Hepatocyte (in vitro differentiated cells): Measurements from ENCODE around the gene HID1.

Source experiments
- CTCF ChIP-seq: fragments of 200-600 bp; sonication (generic); IDR thresholded peaks from 2 replicates; pipeline ENCODE4 v1.5.1; 2016; ENCODE audit warnings: antibody characterized with exemption, mild to moderate bottlenecking; ENCODE audit not compliant: poor library complexity
- EZH2 ChIP-seq: fragments of 200-600 bp; sonication (generic); IDR thresholded peaks from 2 replicates; pipeline ENCODE4 v1.6.1; 2016; ENCODE audit warnings: antibody characterized with exemption, mild to moderate bottlenecking, borderline replicate concordance
- EZH2phosphoT487 ChIP-seq: fragments of 200-600 bp; sonication (generic); IDR thresholded peaks from one replicate; pipeline ENCODE4 v1.6.1; 2018; ENCODE audit warnings: antibody characterized with exemption, mild to moderate bottlenecking, low read depth, moderate library complexity; ENCODE audit not compliant: unreplicated experiment, severe bottlenecking

GRCh38 chr17:74952431-74953133 is 20.0 kb downstream of the HID1 start:
- TF ChIP-seq CTCF (no peak), EZH2 (no peak), EZH2phosphoT487 (no peak)
